ENCODE data around the gene CCIN.

CCIN gene

DNA sequence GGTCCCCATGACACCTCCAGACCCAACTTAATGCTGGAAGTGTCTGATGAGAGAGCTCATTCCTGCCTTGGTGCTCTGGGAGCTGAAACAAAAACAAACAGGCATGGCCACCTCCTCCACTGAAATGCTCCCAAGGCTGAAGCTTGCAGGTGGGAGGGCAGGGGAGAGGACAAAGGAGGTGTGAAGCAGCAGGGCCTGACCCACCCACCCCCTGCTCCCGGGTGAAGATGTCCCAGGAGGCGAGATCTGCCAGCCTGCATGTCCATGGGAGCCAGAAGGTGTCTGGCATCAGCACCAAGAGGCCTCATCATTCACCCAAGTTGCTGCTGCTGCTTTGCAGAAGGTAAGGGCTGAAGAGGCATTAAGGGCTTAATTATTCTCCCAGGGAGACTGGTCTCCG lies 4.2 kb upstream of the CCIN start:
- Histone ChIP-seq H3K4me3 (no peak overlapping the region), H3K27ac (peak overlapping the region in 1 of 2 donors; percentile 86)
- TF ChIP-seq, protein P1, sequence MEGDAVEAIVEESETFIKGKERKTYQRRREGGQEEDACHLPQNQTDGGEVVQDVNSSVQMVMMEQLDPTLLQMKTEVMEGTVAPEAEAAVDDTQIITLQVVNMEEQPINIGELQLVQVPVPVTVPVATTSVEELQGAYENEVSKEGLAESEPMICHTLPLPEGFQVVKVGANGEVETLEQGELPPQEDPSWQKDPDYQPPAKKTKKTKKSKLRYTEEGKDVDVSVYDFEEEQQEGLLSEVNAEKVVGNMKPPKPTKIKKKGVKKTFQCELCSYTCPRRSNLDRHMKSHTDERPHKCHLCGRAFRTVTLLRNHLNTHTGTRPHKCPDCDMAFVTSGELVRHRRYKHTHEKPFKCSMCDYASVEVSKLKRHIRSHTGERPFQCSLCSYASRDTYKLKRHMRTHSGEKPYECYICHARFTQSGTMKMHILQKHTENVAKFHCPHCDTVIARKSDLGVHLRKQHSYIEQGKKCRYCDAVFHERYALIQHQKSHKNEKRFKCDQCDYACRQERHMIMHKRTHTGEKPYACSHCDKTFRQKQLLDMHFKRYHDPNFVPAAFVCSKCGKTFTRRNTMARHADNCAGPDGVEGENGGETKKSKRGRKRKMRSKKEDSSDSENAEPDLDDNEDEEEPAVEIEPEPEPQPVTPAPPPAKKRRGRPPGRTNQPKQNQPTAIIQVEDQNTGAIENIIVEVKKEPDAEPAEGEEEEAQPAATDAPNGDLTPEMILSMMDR (IDR thresholded peaks at IDR 0.05), result no peak
- DNase-seq (ENCODE audit: low spot score), result no peak

DNA sequence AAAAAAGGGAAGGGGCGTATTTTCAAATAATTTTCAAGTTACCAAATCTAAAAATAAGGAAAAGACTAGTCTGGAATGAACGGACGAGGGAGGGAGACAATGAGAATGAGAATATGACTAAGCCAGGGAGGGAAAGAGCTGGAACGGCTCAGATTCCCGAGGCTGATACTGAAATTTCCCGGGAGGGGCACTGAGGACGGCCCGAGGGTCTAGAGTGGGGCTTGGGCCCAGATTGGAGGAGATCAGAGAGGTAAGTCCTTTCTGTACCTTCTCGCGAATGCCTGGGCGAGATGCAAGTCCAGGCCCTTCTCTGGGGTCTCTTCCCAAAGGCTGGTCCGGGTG lies 3.4 kb upstream of the CCIN start:
- Histone ChIP-seq H3K4me3 (peak overlapping the region; percentile 67), H3K27ac (peak overlapping the region; percentile 44 to 79)
- DNase-seq (ENCODE audit: low spot score), result no peak
- TF ChIP-seq, protein P1 (IDR thresholded peaks at IDR 0.05), result no peak

DNA sequence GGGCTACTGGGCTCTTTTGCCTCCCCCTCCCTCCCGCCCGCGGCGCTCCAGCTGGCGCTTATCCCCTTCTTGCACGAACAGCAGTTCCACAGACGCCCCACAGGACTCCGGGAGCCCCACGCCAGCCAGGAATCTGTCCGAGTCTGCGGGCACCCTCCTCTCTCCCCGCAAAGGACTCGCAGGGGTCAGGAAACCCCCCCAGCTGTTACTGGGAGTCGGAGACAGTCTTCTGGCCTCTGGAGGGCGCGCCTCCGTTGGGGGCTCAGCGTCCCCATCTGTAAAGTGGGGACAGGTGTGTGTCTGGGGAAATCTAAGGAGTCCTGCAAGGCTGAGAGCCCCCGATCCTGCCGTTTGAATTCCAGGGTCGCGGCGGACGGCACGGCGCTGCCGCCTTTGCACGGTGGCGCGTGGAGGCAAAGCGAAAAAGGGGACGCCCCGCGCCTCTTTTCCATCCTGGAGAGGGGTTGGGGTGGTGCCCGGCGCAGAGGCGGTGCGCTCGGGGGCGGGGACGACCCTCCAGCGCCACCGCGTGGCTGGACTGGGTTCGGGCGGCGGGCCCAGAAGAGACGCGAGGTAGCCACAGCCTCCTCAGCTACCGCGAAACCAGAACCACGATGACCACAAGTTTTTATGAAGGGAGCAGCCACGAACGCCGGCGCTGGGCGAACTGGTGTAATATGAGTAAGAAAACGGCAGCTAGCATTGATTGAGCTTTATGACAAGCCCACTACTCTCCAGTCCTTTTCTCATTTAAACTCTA lies 2.8 kb upstream of the CCIN start:
- TF ChIP-seq, protein P1 (IDR thresholded peaks at IDR 0.05), result peak; percentile 86
- Histone ChIP-seq H3K4me3 (peak overlapping the region; percentile 67), H3K27ac (peak overlapping the region; percentile 44 to 79)
- peak; percentile 86 for DNase-seq (ENCODE audit: low spot score)

DNA sequence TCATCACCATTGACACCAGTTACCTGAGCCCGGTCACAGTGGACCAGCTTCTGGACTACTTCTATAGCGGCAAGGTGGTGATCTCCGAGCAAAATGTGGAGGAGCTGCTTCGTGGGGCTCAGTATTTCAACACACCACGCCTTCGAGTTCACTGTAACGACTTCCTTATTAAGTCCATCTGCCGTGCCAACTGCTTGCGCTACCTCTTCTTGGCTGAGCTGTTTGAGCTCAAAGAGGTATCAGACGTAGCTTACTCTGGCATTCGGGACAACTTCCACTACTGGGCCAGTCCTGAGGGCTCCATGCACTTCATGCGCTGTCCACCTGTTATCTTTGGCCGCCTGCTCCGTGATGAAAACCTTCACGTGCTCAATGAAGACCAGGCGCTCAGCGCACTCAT lies 520 bp downstream of the CCIN start:
- no peak overlapping the region for H3K27ac ChIP-seq
- H3K4me3 ChIP-seq, result no peak overlapping the region
- TF ChIP-seq, protein P1 (IDR thresholded peaks at IDR 0.05), result no peak
- DNase-seq (ENCODE audit: low spot score), result no peak

DNA sequence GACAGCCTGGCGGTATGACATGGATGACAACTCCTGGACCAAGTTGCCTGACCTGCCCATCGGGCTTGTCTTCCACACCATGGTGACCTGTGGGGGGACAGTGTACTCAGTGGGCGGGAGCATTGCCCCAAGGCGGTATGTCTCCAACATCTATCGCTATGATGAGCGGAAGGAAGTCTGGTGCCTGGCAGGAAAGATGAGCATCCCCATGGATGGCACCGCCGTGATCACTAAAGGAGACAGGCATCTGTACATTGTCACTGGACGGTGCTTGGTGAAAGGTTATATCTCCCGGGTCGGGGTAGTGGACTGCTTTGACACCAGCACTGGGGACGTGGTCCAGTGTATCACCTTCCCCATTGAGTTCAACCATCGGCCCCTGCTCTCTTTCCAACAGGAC lies 1.3 kb downstream of the CCIN start:
- no peak overlapping the region for H3K27ac ChIP-seq
- no peak for DNase-seq (ENCODE audit: low spot score)

DNA sequence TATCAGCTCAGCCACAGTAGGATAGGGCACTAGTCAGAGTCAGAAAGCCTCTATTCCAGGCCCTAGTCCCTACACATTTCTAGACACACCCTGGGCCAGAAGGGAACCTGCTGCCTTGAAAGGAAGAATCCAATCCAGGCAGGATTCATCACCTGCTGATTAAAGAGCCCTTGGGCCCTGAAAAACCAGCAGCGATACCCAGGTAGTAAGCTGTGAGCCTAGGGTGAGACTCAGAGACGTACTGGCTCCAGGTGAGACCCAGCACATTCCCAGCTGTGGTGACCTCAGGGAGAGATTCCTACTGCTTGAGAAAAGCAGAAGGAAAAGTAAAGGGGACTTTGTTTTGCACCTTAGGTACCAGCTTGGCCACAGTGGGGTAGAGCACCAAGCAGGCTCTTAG lies 4.7 kb downstream of the CCIN start:
- Histone ChIP-seq H3K27ac (no peak overlapping the region), H3K4me3 (no peak overlapping the region)
- TF ChIP-seq, protein P1 (IDR thresholded peaks at IDR 0.05), result no peak
- DNase-seq (ENCODE audit: low spot score), result no peak

More for the DNA sequence above, 1.3 kb downstream of the CCIN start:
- no peak overlapping the region for H3K4me3 ChIP-seq
- TF ChIP-seq, protein P1 (IDR thresholded peaks at IDR 0.05), result no peak

DNA sequence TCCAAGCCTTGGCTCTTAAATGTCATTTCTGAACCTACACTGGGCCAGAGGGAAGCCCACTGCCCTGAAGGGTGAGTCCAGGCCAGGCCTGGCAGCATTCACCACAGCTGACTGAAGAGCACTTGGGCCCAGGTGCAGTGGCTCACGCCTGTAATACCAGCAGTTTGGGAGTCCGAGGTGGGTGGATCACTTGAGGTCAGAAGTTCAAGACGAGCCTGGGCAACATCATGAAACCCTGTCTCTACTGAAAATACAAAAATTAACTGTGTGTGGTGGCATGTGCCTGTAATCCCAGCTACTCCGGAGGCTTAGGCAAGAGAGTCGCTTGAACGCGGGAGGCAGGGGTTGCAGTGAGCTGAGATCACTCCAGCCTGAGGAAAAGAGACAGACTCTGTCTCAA lies 5.1 kb downstream of the CCIN start:
- H3K27ac ChIP-seq, result no peak overlapping the region
- TF ChIP-seq, protein P1 (IDR thresholded peaks at IDR 0.05), result no peak
- no peak overlapping the region for H3K4me3 ChIP-seq
- no peak for DNase-seq (ENCODE audit: low spot score)
